HG02798 (cell line): ENCODE data around the gene SAMD8.
A peak's percentile ranks its signal among the peaks of the same experiment; 100 is the strongest.
"Not testable (repeated sequence)": the region's sequence is repeated elsewhere in the genome, so short reads cannot be mapped to it uniquely, and the experiment has no call there.

ENCODE experiments used
- ATAC-seq: cut with Tn5 transposase; IDR thresholded peaks from one replicate; pipeline ENCODE4 v1.9.1; 2021; ENCODE audit warnings: mild to moderate bottlenecking; ENCODE audit not compliant: unreplicated experiment, poor library complexity

Gene SAMD8

DNA sequence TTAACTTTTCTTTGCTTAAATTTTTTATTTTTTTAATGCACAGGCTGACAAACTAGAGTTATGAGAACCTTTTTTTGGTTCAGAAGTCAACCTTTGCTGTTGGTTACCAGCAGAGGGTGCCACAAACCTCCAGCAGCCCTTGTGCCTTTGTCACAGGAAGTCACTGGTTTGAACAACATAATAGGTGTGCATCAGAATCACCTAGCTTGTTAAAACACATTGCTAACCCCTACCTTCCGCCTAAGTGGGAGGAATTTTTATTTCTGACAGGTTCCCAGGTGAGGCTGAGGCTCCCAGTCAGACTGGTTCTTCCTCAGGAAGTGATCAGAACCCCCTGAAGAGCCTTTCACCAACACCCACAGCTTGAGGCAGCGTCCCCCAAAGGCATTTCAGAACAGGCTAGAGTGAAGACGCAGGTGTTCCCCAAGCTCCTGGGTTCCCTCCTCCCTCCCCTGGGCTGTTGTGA is 76.5 kb downstream of the SAMD8 start:
- ATAC-seq: peak; percentile 59

DNA sequence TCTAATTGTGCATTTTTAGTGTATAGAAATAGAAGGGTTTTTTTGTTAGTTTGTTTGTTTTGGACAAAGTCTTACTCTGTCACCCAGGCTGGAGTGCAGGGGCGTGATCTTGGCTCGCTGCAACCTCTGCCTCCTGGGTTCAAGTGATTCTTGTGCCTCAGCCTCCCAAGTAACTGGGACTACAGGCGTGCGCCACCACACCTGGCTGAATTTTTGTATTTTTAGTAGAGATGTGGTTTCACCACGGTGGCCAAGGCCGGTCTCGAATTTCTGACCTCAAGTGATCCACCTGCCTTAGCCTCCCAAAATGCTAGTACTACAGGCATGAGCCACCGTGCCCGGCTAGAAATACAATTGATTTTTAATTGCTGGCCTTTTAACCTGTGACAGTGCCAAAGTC is 77.1 kb downstream of the SAMD8 start:
- not testable (repeated sequence) for ATAC-seq

DNA sequence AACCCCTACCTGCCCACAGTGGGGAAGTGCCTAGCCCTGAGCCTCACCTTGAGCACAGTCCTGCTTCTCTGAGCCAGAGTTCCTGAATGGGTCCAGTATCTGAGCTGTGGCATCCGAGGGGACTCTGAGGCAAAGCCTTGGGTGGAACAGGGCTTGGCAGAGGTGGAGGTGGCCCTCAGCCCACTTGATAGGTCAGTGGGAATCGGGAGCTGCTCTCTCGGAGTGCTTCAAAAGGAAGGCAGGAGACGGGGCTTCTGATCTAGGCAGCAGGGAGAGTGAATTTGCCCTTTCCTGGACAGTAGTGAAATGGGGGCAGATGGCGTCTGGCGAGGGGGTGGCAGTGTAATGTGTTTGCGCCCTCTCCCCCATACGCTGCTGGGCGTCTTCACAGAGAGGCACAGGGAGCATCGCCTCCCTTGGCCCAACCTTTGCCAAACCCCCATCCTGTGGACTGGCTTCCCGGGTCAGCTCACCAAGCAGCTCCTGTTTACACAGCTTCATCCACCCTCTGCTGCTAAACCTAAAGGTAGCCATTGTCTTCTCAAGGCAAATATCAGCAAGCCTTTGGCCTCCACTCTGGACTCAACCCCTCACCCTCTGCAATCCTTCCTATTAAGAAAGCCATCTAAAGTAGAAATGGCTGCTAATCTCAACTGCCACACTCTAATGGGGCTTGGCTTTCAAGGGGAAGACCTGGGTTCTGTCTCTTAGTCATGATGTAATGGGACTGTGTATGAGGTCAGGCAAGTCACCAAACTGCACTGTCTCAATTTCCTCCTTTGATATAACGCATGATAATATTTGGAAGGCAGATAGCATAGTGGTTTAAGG is 78.0 kb downstream of the SAMD8 start:
- no peak for ATAC-seq

DNA sequence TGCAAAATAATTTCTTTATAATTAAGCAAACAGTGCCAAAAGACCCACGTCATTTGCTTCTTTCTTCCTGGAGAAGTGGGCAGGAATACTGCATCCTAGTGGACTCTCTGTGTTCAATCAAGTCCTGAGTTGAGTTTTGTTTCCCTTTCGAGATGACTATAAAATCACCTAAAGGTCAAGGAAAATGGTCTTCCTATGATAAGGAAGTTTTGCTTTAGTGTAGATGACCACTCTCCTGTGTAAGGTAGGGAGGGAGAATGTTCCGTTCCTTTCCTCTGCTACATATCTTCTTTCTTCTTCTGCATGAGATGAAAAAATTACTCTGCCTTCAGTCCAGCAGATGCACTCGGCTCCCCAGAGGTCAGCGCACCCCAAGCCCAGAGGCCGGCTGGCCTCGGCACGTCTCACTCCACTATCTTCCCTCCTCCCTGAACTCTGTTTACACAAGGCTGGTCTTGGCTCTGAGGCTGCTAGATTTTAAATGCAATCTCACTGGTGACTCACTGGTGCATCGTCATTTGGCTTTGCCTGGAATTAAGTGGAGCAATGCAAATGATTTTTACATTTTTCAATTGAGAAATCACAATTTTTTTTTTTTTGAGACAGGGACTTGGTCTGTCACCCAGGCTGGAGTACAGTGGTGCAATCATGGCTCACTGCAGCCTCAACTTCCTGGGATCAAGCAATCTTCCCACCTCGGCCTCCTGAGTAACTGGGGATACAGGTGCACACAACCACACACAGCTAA is 80.5 kb downstream of the SAMD8 start:
- no peak for ATAC-seq

DNA sequence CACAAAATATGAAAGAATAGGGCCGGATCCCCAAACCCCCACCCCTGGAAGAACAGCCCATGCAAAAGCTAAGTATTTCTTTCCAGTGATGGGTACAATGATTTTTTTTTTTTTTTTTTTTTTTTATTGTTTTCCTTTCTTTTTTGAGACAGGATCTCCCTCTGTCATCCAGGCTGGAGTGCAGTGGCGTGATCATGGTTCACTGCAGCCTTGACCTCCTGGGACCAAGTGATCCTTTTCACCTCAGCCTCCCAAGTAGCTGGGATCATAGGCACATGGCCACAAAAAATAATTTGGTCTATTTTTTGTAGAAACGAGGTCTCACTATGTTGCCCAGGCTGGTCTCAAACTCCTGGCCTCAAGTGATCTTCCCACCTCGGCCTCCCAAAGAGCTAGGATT is 83.2 kb downstream of the SAMD8 start:
- ATAC-seq: not testable (repeated sequence)

DNA sequence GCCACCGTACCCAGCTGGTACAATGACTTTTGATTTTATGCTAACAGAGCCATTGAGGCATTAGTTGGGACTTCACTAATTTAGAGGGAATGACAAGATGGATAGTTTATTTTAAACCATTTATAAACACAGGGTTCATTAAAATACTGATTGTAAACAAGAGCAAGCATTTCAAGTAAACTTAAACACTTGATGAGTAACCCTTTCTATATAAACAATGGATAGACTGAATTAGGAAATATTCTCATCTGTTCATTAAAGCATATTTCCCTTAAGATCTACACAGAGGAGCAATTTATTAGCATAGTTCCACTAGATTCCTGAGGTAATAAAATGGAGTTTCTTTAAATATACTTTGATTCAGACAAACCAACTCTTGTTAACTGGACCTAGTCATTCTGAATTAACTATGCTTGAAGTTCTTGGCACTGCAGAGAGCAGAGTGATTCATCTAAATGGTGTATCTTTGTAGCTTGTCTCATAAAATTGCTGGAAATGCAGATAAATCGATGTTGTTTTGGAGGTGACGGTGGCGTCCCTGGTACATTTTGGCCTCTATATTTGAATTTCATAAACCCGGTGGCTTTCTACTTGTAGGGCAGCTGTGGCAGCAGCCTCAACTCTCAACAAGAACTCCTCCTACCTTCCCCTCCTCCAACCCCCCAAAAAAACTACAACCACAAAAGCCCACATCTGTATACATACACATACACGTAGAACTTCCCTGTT is 83.7 kb downstream of the SAMD8 start:
- no peak for ATAC-seq

DNA sequence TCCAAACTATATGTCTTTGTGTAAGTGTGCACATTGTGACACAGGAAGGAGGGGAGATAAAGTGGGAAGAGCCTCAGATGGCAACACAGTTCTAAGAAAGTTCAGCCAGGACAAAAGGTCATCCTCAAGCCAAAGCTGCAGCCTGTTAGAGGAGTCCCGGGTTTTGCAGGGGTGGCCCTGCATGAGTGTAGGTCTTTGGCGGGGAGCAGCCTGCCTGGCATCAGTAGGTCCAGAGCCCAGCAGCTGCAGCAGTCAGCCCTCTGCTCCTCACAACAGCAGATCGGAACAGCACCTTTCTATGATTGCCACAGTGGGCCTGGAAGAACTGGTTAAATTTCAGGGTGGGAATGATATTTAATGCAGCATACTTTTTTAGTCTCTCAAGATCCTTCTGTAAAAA is 85.6 kb downstream of the SAMD8 start:
- no peak for ATAC-seq

DNA sequence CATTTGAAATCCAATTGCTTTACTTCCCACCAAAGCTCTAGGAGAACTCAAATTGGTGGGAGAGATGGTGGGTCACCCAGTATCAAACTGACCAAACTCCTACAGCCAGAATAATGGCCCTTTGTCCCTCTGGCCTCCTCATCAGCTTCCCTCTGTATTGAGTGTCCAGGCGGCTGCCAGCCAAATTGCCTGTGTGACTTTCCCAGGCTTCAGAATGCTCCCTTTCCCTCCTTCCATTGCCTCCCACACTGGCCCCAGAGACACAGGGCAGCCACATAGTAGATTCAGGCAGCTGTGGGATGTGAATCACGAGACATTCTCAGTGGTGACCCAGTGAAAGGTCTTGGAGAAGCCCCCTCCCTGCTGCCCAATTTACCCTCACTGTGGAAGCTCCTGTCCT is 86.5 kb downstream of the SAMD8 start:
- no peak for ATAC-seq

DNA sequence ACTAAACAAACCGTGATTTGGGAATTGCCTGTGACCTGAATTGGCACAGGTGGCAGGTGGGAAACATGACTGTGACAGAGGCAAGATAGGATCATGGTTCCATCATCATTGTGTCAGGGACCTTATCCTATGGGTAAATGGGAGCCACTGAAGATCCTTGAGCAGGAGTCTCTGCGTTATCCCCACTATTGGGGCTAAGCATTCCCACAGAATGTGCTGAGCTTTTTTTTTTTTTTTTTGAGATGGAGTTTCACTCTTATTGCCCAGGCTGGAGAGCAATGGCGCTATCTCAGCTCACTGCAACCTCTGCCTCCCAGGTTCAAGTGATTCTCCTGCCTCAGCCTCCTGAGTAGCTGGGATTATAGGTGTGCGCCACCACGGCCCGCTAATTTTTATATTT is 88.5 kb downstream of the SAMD8 start:
- ATAC-seq: not testable (repeated sequence)

DNA sequence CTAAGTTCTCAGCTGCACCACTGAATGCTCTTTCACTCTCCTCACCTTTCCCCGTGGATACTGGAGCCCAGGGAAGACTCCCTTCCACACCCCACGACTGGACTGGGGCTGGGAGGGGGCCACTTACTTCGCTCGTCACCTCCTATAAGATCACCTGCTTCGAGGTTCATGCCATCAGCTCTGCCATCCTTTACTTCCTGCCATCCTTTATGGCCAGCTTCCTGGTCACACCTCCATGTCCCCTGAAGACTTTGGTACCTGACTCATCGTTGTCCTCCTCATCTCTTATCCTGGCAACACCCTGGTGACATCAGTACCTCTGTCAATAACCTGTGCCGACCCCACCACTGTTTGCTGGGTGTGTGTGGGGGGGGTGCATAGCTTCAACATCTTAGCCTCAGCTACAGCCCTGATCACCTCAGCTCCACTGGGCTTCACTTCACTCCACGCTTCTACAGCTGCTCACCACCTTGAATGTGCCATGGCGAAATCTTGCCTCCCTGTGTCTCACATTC is 90.4 kb downstream of the SAMD8 start:
- ATAC-seq: no peak

DNA sequence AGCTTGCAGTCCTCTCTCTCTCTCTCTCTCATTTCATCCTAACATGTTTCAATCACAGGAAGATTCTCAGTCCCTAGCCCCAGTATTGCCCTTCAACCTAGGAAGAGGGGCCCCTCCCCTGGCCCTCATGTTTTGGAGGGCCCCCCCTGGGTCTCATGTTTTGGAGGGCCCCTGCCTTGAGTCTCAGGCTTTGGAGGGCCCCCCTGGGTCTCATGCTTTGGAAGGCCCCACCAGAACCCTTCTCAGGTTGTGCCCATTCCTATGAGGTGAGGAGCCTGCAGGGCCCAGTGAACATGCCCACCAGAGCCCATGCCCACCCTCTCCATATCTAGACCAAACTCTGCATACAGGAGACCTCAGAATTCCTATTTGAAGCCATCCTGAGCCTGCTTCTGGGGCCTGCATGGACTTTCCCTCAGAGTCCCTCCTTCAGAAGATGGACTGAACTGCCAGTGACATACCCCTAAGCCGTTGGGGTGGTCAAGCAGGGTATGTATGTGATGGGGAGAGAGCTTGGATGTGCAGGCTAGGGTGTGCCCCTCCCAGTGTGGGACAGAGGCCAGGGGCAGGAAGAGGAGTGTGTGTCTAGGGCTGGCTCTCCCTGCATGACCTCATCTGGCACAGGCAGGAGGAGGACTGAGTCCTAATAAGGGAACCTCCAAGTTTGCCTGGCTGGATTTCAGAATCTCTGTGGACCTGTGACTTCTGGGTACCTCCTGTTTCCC is 91.0 kb downstream of the SAMD8 start:
- ATAC-seq: no peak

DNA sequence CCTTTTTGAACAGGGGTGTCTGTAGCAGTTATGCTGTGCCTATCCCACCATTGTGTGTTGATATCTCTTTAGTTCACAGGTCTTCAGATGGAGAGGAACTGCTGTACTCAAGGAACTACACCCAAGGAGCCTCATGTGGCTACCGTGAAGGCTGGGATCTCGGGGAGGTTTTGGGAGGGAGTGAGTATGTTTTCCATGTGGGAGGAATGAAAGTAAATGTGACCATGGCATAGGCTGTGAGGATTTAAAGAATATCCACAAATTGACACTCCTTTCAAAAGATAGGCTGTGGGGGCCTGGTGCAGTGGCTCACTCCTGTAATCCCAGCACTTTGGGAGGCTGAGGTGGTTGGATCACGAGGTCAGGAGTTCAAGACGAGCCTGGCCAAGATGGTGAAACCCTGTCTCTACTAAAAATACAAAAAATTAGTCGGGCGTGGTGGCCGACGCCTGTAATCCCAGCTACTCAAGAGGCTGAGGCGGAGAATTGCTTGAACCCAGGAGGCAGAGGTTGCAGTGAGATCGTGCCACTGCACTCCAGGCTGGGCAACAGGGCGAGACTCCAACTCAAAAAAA is 91.7 kb downstream of the SAMD8 start:
- not testable (repeated sequence) for ATAC-seq

DNA sequence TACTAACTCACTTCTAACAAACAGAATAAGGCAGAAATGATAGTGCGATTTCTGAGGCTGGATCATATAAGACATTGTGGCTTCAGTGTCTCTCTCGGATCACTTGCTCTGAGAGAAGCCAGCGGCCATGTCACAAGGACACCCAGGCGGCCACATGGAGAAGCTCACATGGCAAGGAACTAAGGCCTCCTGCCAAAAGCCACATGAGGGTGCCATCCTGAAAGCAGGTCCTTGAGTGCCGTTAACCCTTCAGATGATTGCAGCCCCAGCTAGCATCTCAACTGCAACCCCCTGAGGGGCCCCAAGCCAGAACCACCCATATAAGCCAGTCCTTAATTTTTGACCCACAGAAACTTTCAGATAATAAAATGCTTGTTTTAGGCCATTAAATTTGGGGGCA is 92.3 kb downstream of the SAMD8 start:
- ATAC-seq: no peak

DNA sequence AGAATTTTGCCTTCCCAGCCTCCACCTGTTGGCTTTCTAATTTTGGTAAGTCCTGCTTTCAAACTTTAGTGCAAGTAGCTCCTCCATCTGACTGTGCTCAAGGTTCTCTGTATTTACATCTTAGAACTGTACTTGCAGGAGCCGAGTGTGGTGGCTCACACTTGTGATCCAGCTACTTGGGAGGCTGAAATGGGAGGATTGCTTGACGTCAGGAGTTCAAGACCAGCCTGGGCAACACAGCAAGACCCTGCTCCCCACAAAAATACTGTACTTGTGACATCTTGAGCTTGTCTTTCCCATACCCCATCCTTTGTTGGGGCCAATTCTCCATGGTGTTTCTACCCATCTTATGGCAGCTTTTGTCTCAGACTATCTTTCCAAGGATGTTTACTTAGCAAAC is 94.5 kb downstream of the SAMD8 start:
- no peak for ATAC-seq

DNA sequence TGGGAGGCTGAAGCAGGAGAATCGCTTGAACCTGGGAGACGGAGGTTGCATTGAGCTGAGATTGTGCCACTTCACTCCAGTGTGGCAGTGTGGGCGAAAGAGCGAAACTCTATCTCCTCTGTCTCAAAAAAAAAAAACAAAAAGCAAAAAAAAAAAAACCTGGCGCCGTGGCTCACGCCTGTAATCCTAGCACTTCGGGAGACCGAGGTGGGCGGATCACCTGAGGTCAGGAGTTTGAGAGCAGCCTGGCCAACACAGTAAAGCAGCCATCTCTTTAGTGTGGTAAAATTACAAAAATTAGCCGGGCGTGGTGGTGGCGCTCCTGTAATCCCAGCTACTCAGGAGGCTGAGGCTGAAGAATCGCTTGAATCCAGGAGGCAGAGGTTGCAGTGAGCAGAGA is 95.2 kb downstream of the SAMD8 start:
- ATAC-seq: not testable (repeated sequence)

DNA sequence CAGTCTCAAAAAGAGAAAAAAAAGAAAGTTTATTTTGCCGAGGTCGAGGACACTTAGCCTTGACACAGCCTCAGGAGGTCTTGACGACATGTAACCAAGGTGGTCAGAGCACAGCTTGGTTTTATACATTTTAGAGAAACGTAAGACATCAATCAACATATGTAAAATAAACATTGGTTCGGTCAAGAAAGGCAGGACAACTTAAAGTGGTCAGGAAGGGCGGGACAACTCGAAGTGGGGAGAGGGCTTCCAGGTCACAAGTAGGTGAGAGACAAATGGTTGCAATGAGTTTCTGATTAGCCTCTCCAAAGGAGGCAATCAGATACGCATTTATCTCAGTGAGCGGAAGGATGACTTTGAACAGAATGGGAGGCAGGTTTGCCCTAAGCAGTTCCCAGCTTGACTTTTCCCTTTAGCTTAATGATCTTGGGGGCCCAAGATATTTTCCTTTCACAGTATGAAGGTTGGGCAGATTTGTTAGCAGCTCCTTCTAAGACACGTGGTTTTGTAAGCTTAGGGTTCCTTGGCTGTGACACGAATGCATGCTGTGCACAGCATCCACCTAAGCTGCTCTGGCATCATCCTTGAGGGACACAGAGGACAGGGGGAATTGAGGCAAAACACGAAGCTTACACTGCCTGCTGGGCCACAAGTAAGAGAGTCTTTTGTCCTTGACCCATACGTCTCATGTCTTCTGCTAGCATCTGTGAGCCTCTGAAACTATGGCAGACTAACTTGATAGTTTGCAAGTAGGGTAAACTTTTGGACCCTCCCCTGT is 95.8 kb downstream of the SAMD8 start:
- ATAC-seq: no peak

DNA sequence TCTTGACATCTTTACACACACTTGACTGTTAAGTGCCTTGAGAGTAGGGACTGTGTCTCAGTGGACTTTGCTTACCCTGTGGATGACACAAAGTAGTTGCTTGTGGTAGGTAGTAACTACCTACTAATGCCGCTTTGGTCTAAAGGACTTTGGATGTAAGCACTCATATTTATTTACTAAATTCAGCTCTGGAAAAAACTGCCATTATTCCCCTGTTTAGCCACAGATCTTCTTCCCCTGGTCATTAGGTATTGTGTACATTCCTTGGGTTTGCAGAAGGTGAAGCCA is 96.3 kb downstream of the SAMD8 start:
- ATAC-seq: no peak

DNA sequence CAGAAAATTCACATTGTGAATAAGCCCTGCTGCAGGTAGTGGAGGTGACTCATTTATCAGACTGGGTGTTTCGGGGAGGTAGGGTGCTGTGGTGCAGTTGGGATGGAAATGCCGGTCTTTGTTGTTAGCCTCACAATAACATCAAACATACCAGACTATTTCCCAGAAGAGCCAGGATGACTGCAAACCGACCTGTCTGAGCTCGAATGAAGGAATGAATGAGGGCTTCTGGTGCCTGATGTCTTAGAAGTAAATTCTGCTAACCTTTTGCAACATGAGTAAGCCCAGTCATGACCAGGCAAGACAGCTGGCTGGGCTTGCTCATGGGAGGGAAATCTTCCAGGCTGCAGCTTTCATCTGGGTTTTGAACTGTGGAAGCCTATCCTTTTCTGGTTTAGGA is 96.7 kb downstream of the SAMD8 start:
- no peak for ATAC-seq
